HepG2 (cell line): ENCODE measurements around the gene STPG4. TPM values are rescaled to one million over a fixed set of nuclear protein-coding genes. Genes with fewer than 3 reads are reported as not detected.

Experiments
- AHDC1 ChIP-seq: sonication (generic); formaldehyde crosslinking; IDR thresholded peaks from 2 replicates; pipeline ENCODE4 v1.5.1; 2020; ENCODE audit warnings: mild to moderate bottlenecking, missing genetic modification reagents, borderline replicate concordance
- CTCF ChIP-seq: sonication (generic); formaldehyde crosslinking; IDR thresholded peaks from 2 replicates; pipeline ENCODE4 v1.5.0; 2020; ENCODE audit warnings: mild to moderate bottlenecking, missing genetic modification reagents, moderate library complexity
- ELF1 ChIP-seq: sonication (generic); formaldehyde crosslinking; IDR thresholded peaks from 2 replicates; pipeline ENCODE4 v1.4.0; 2020; ENCODE audit warnings: missing genetic modification reagents
- FLYWCH1 ChIP-seq: sonication (generic); formaldehyde crosslinking; IDR thresholded peaks from 2 replicates; pipeline ENCODE4 v1.8.1; 2023; ENCODE audit warnings: mild to moderate bottlenecking, missing genetic modification reagents
- FOSL1 ChIP-seq: sonication (generic); formaldehyde crosslinking; IDR thresholded peaks from 2 replicates; pipeline ENCODE4 v1.9.0; 2021; ENCODE audit warnings: missing genetic modification reagents, borderline replicate concordance
- MAFG ChIP-seq: sonication (generic); formaldehyde crosslinking; IDR thresholded peaks from 2 replicates; pipeline ENCODE4 v1.5.1; 2020; ENCODE audit warnings: mild to moderate bottlenecking, missing genetic modification reagents
- MXD3 ChIP-seq: IDR thresholded peaks from 2 replicates; pipeline ENCODE4 v1.6.1; 2016; ENCODE audit warnings: mild to moderate bottlenecking, missing biosample characterization, missing genetic modification reagents
- NCOA1 ChIP-seq: sonication (generic); formaldehyde crosslinking; IDR thresholded peaks from 2 replicates; pipeline ENCODE4 v1.9.0; 2021; ENCODE audit warnings: missing genetic modification reagents
- NR2F6 ChIP-seq, 2 experiments: IDR thresholded peaks; 2 replicates each; pipeline ENCODE4 v1.6.1; 2016; ENCODE audit warnings: antibody characterized with exemption in 1 of 2, mild to moderate bottlenecking in 1 of 2
- PAXIP1 ChIP-seq: sonication (generic); formaldehyde crosslinking; conservative IDR thresholded peaks from 2 replicates; pipeline ENCODE4 v1.4.0; 2020; ENCODE audit warnings: mild to moderate bottlenecking, missing genetic modification reagents, moderate library complexity
- SPEN ChIP-seq: sonication (generic); formaldehyde crosslinking; IDR thresholded peaks from 2 replicates; pipeline ENCODE4 v1.5.1; 2020; ENCODE audit warnings: low read depth, mild to moderate bottlenecking, missing genetic modification reagents
- TAF15 ChIP-seq: fragments of 200-400 bp; formaldehyde crosslinking; IDR thresholded peaks from one replicate; pipeline ENCODE4 v1.6.1; 2018; ENCODE audit warnings: mild to moderate bottlenecking, low read depth, low read length; ENCODE audit not compliant: poor library complexity, severe bottlenecking
- ZNF138 ChIP-seq: sonication (generic); formaldehyde crosslinking; IDR thresholded peaks from 2 replicates; pipeline ENCODE4 v1.5.0; 2020; ENCODE audit warnings: mild to moderate bottlenecking, low read depth, missing genetic modification reagents
- ZNF280B ChIP-seq: sonication (generic); formaldehyde crosslinking; IDR thresholded peaks from 2 replicates; pipeline ENCODE4 v1.5.0; 2020; ENCODE audit warnings: missing genetic modification reagents, mild to moderate bottlenecking, borderline replicate concordance
- ZNF546 ChIP-seq: sonication (generic); formaldehyde crosslinking; conservative IDR thresholded peaks from 2 replicates; pipeline ENCODE4 v1.8.1; 2023; ENCODE audit warnings: mild to moderate bottlenecking, missing genetic modification reagents
- ZNF747 ChIP-seq: sonication (generic); formaldehyde crosslinking; IDR thresholded peaks from 2 replicates; pipeline ENCODE4 v1.8.1; 2023; ENCODE audit warnings: missing genetic modification reagents, mild to moderate bottlenecking, borderline replicate concordance
- ZNF780A ChIP-seq: sonication (generic); formaldehyde crosslinking; IDR thresholded peaks from 2 replicates; pipeline ENCODE4 v1.8.0; 2022; ENCODE audit warnings: mild to moderate bottlenecking, missing genetic modification reagents, moderate library complexity
- polyA plus RNA-seq, 8 experiments: library from polyadenylated mRNA; depleted of rRNA in 3 of 8; stranded (reverse) in 7 of 8; unstranded in 1 of 8; fragments of >200 nt; fragmentation: Illumina TruSeq in 4 of 8; extraction: Trizol in 4 of 8; gene quantifications; 2 replicates each; pipeline versions ENCODE4 v1.2.1 to v1.2.3, GENCODE V29; 2011 to 2016; ENCODE audit warnings: low read depth in 4 of 8, missing spikeins in 1 of 8, mixed read lengths in 1 of 8; ENCODE audit not compliant: insufficient read depth in 1 of 8
- total RNA-seq, 5 experiments: library from RNA; depleted of rRNA; stranded (reverse); fragments of >200 nt; fragmentation: Illumina TruSeq; extraction: Trizol; gene quantifications; 2 replicates each; pipeline ENCODE4 v1.2.3, GENCODE V29; 2016; ENCODE audit warnings: low read depth in 1 of 5

The STPG4 gene
- total and polyA plus RNA-seq, 2 of the 13 experiments (the other 11 are each of a cell fraction or from before 2014, with no cell fraction given) = 0.11 to 0.15 TPM

- TF ChIP-seq TAF15 = no peak
- TF ChIP-seq FLYWCH1 (CRISPR knock-in tag) = no peak
- TF ChIP-seq ZNF780A (CRISPR knock-in tag) = no peak
- TF ChIP-seq CTCF = no peak
- no peak for TF ChIP-seq FOSL1 (CRISPR knock-in tag)
- TF ChIP-seq NCOA1 (CRISPR knock-in tag) = no peak
- peak; percentile 57; the same call in 1 of the 2 replicates for TF ChIP-seq SPEN (CRISPR knock-in tag)
- no peak for TF ChIP-seq AHDC1 (CRISPR knock-in tag)
- TF ChIP-seq NR2F6 (IDR thresholded peaks at IDR 0.05) = peak; percentile 49; the same call in 1 of the 2 replicates
- 0 out of 2 replicates have a peak, but pooled peaks have one; percentile 48 for TF ChIP-seq NR2F6 (CRISPR knock-in tag; IDR thresholded peaks at IDR 0.05)
- TF ChIP-seq ZNF138 (CRISPR knock-in tag) = no peak
- TF ChIP-seq ZNF546 (CRISPR knock-in tag) = no peak
- TF ChIP-seq MXD3 (CRISPR knock-in tag) = no peak
- no peak for TF ChIP-seq ZNF280B (CRISPR knock-in tag)
- peak; percentile 62; the same call in 1 of the 2 replicates for TF ChIP-seq PAXIP1
- TF ChIP-seq ZNF747 (CRISPR knock-in tag) = no peak
- TF ChIP-seq MAFG (CRISPR knock-in tag) = no peak
- no peak for TF ChIP-seq ELF1 (CRISPR knock-in tag)
These were observed 114.5 kb downstream of the STPG4 start (continued) for GRCh38 chr2:47040651-47041050.
